Ecto neural progenitor cell (in vitro differentiated cells): ENCODE data around the gene ZBTB20.

Experiments
- DNase-seq: peaks from one replicate; pipeline ENCODE4 v3.0.0-alpha.2; 2018; ENCODE audit warnings: low spot score

ZBTB20 gene

DNA sequence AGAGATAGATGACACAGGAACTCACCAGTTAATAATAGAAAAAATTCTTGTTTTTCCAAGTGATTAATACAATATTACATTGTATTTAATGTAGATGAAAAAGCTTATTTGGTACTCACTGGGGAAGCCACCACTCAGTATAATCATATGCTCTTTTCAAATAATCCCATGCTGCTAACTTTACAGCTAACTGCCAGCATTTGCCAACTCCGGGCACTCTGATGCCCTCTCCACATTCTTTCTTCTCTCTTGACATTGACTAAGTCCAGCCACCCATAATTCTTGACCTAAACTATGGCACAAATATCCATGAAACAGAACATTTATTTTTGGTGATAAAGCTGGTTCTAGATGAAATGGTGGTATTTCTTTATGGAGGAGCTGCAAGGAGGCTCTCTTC is 384.9 kb downstream of the ZBTB20 start:
- DNase-seq: no peak

DNA sequence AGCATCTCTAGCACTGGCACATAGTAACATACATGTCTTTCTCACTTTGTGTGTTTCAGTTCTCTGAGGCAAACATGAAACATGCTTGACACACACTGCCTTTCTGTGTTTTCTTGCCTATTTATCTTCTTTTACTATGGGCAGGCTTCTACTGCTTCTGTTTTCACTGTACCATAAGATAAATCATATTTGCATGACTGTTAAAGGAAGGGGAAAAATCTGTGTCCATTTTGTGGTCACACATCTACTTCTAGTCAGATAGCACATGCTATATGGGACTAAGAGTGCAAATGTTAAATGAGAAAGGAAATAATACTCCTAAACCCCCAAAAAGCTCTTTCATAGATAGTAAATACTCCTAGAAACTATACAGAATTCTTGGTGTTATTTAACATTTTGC is 386.4 kb downstream of the ZBTB20 start:
- DNase-seq: no peak

GRCh38 chr3:114758831-114759699 is 388.0 kb downstream of the ZBTB20 start:
- no peak for DNase-seq

GRCh38 chr3:114756506-114757279 is 390.4 kb downstream of the ZBTB20 start:
- no peak for DNase-seq

- DNase-seq: no peak
These were observed 400.6 kb downstream of the ZBTB20 start for GRCh38 chr3:114746502-114746901.

DNA sequence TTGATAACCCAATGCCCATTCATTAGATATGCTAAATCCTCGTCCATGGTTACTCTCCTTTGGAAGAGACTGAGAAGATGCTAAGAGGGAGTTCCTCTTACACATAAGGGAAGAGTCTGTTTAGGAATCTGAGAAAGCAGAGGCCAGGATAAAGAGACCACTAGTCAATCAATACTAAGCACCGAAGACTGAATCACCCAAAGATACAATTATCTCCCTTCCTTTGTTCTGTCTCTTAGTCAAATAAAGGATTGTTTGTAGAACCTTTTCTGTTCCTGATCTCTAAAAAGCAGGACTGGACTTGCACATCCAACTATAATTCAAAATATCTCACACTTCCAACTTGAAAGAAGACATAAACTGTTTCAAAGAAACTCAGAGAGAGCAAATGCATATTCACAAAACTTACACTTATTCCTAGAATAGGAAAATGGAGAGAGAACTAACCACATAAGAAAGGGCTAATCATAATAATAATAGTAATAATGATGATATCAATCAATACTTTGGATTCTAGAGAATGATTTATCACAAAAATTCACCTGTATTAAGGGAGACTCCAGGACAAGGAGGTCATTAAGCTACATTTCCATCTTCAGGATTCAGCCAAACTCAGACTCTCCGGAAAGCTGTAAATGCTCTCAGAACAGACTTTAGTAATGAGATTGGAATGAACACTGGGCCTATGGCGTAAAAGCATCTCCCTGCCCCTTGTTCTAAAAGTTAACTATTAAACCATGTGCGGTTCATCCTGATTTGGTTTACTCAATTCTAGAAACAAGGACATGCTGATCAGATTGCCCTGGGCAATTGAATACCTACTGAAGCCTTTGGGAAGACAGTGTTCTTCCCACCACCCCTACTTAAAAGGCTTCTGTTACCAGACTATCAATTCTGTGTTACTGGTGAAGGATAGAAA is 401.5 kb downstream of the ZBTB20 start:
- no peak for DNase-seq

- DNase-seq: no peak
These were observed 403.2 kb downstream of the ZBTB20 start for GRCh38 chr3:114743746-114744485.

DNA sequence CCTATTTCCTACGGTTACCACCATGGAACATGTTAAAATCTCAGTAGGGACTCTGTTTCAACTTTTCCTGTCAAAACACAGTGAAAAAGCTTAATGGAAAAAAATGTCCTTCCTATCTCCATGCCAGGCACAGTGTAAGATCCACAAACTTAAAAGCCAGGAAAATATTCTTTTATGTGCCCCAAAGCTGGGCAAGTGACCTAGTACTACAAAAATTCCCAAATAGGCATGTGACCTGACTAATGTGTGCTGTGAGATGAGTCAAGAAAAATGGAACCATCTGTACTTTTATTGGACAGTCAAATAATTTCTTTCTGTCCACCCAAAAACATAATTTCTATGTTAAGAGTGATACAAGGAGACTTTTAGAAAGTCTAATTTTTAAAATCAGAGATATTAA is 406.0 kb downstream of the ZBTB20 start:
- no peak for DNase-seq

DNA sequence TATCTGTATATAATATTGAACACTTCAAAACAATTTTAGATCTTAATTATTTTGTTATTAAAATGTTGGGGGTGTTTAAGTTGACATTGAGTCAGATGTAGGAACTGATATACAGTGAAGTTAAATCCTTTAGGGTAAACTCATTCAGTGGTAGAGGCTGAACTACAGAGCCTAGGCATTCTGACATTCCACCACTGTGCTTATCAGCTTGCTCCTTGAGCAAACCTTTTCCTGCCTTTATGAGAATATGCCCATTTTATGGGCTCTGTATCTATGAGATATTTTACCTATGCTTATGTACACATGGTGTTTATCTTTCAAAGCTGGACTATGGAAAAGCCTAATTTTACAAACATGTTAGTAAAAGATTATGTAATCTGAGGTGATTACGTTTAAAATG is 407.5 kb downstream of the ZBTB20 start:
- DNase-seq: no peak

DNA sequence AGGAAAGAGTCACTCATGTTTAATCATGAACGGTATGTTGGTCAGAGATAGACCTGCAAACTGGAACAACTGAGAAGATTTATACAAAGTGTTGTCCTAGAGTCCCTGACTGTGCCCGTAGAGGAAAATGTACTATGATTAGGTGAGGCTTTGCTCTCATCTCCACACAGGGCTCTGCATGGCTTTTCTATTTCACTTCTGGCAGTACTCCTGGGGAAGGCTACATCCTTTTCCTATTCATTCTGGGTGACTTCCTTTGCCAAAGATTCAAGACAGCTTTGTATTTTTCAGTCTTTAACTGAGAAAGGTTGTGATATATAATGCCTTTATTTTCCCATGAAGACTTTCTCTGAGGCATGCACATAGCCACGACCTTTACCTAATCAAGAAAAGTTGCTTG is 414.7 kb downstream of the ZBTB20 start:
- no peak for DNase-seq

GRCh38 chr3:114730397-114730796 is 416.7 kb downstream of the ZBTB20 start:
- no peak for DNase-seq

DNA sequence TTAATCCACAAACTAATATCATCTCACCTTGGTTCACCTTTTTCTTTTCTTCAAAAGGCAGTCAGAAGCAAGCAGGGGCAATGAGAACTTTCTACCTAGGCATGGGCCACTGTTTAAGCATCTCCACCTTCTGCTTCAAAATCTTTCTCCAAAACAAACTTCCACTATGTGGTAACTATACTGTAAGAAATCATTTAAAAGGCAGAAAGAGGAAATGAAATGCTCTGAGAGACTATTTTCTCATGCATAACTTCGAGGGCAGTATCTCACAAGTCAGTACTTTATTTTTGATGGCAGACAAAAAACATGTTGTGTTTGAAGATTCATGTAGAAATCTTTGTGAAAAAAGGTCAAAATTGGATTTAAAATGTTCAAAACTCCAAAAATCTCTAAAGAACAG is 419.7 kb downstream of the ZBTB20 start:
- DNase-seq: no peak

DNA sequence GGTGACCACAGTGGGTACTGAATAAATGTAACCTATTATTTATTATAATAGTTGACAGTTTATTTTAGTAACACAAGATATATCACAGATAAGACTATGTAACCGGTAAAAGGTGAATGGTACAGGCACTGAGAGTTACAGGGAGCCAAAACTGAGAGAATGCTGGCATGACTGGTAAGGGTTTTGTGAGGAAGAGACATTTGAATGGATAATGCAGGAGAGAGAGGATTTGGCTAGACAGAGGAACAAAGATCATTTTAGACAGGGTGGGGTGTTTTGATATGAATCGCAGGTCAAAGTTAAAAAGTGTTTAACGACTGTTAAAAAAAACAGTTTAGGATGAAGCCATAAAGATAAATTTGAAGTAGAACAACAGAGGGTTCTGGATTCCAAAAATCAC is 421.1 kb downstream of the ZBTB20 start:
- DNase-seq: no peak

- DNase-seq: no peak
These were observed 424.6 kb downstream of the ZBTB20 start for GRCh38 chr3:114722530-114722929.

- DNase-seq: no peak
These were observed 425.2 kb downstream of the ZBTB20 start for GRCh38 chr3:114721864-114722263.

DNA sequence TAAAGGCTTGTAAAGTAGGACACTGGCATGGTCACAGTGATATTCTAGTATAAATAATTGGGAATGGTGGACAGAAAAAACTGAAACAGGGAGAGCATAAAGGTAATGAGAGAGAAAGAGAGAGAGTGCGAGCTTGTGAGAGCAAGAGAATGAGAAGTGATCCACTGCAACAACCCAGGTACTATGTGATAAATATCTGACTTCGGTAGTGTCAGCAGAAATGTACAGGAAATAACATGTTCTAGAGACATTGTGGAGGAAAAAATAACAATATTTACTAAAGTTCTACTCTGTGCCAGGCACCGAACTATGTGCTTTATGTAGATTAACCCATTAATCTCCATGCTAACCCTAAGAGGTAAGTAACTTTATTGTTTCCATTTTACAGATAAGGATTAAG is 425.9 kb downstream of the ZBTB20 start:
- DNase-seq: no peak

DNA sequence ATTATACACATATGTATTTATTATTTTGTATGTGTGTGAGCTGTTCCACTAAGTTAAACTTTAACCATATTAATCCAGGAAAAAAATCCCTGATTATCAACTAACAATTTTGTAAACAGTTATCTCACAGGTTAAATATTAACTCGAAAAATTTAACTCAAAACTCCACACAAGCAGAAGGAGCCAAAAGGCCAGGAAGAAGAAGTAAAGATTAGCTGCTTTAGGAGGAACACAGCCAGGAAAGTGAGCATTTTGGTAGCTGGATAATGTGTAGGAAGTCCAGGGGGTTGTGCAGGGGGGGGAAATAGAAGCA is 428.2 kb downstream of the ZBTB20 start:
- no peak for DNase-seq

DNA sequence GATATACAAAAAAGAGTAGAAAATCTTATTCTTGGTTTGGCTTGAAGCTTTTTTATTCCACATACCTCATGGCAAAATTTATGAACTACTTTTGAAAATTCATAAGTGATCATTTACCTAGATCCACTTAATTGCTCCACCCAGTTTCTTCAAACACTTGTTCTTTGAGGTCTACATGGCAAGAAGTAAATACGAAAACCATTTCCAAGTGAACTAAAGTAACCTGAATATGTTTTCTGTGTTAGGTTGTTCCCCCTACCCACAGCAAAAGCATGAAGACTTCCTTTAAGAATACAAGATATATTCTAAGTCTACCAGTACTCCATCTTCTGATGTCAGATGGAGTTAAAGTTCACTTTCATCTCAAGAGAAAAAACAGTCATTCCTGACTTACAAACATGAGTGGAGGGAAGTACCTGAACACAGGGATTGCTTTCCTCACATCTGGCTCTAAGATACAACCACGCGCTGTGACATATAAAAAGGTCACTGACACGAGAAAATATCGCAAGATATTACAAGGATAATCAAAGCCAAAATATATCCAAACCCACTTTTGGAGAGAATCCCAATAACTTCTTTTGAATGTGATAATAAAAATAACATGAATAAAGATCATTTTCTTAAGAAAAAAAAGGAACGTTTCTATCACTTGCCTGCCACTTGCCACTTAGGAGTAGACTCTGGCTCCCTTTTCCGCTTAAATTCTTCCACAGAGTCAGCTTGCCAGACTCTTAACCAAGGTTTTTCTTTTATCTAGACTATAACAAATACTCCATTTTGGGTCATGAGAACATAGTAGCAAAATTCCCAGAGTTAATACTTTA is 428.8 kb downstream of the ZBTB20 start:
- DNase-seq: no peak

DNA sequence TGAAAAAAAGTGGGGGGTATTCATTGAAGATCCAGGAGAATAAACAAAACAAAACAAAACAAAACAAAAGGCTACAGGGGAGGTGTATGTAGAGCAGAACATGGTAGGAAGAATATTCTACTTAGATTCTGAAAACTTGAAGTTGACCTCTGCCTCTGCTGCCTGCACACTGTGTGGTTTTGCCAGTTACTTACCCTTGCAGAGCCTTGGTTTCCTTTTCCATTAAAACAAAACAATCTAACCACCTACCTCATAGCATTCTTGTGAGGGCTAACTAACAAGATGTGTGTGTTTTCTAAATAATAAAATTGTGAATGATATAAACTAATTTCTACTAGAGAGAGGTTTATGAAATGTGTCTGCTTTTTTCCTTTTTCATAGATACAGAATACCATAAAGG is 430.2 kb downstream of the ZBTB20 start:
- no peak for DNase-seq

GRCh38 chr3:114716126-114716525 is 431.0 kb downstream of the ZBTB20 start:
- no peak for DNase-seq

GRCh38 chr3:114714957-114715460 is 432.1 kb downstream of the ZBTB20 start:
- DNase-seq: no peak
